Common myeloid progenitor, CD34-positive (primary cell): ENCODE results near the gene SYNE4.
A peak's percentile ranks its signal among the peaks of the same experiment; 100 is the strongest.

Experiments used
- CTCF ChIA-PET: fragments of 350-600 bp; sonication (Branson Sonifier 250); formaldehyde crosslinking; loops from one replicate; lab custom pipeline; 2021; ENCODE audit warnings: antibody characterized with exemption; lab: Charles Lee
- POLR2A ChIA-PET: fragments of 350-600 bp; sonication (Branson Sonifier 250); formaldehyde crosslinking; loops from one replicate; lab custom pipeline; 2021; ENCODE audit warnings: antibody characterized with exemption; lab: Charles Lee
- DNase-seq, 3 donors: peaks; one replicate each; pipeline versions ENCODE4 v3.0.0 to v3.0.0-alpha.2; 2013
- H3K27ac ChIP-seq, 2 experiments: 1 replicate in 1 of 2; 2 replicates in 1 of 2; pipeline ENCODE4 v1.7.0; 2013; ENCODE audit warnings: inconsistent platforms in 2 of 2, low read length in 2 of 2, mild to moderate bottlenecking in 2 of 2, low read depth in 1 of 2, moderate library complexity in 1 of 2; ENCODE audit not compliant: severe bottlenecking in 2 of 2, insufficient read depth in 1 of 2, poor library complexity in 1 of 2
- H3K27me3 ChIP-seq, 5 experiments: replicated peaks in 2 of 5; 1 replicate in 3 of 5; 2 replicates in 2 of 5; pipeline versions ENCODE4 v1.6.1 to v1.7.0; 2013; ENCODE audit warnings: low read length in 4 of 5, mild to moderate bottlenecking in 2 of 5, moderate library complexity in 2 of 5, inconsistent platforms in 1 of 5; ENCODE audit not compliant: insufficient read depth in 5 of 5, control insufficient read depth in 4 of 5
- H3K36me3 ChIP-seq, 4 experiments: 1 replicate in 2 of 4; 2 replicates in 2 of 4; pipeline versions ENCODE4 v1.6.1 to v1.7.0; 2013; ENCODE audit warnings: low read length in 3 of 4, control low read depth in 1 of 4, mild to moderate bottlenecking in 1 of 4; ENCODE audit not compliant: control insufficient read depth in 4 of 4, insufficient read depth in 4 of 4
- H3K4me1 ChIP-seq, 4 experiments: 1 replicate in 3 of 4; 2 replicates in 1 of 4; pipeline versions ENCODE4 v1.6.1 to v1.7.1; 2013; ENCODE audit warnings: low read length in 3 of 4, mild to moderate bottlenecking in 3 of 4, control low read depth in 1 of 4, inconsistent platforms in 1 of 4, moderate library complexity in 1 of 4; ENCODE audit not compliant: control insufficient read depth in 4 of 4, insufficient read depth in 4 of 4; ENCODE audit errors: control extremely low read depth in 1 of 4
- H3K4me3 ChIP-seq, 7 experiments: 1 replicate in 4 of 7; 2 replicates in 3 of 7; pipeline versions ENCODE4 v1.5.1 to v1.7.0; 2013; ENCODE audit warnings: mild to moderate bottlenecking in 7 of 7, low read length in 6 of 7, moderate library complexity in 6 of 7, inconsistent platforms in 2 of 7, low read depth in 2 of 7, control low read depth in 1 of 7; ENCODE audit not compliant: insufficient read depth in 4 of 7, control insufficient read depth in 1 of 7; ENCODE audit errors: extremely low read depth in 1 of 7
- H3K9me3 ChIP-seq, 5 experiments: 1 replicate in 4 of 5; 2 replicates in 1 of 5; pipeline versions ENCODE4 v1.6.1 to v1.7.1; 2013; ENCODE audit warnings: low read length in 4 of 5, mild to moderate bottlenecking in 2 of 5, inconsistent platforms in 1 of 5, low read depth in 1 of 5, moderate library complexity in 1 of 5; ENCODE audit not compliant: control insufficient read depth in 4 of 5, insufficient read depth in 2 of 5; ENCODE audit errors: control extremely low read depth in 1 of 5
- WGBS: methylation state at CpG from one replicate; pipeline ENCODE4 v1.1.5; 2013; ENCODE audit not compliant: insufficient coverage; 5-methylcytosine and 5-hydroxymethylcytosine counted together

The SYNE4 gene

GRCh38 chr19:35978832-35979365 lies 29.7 kb downstream of the SYNE4 start:
- ChIA-PET CTCF (interaction anchor here (1.3 kb wide), 1 partner anchor 14 kb away, joined by 3 read pairs; no protein-coding TSS in a partner anchor), POLR2A (no interaction called here)
- H3K27me3 ChIP-seq, result peaks cover 0 to 39% (median 5%) of the 10 kb centered on the region in 5 experiments
- no peak overlapping the region for H3K27ac ChIP-seq
- no peak for DNase-seq
- no peaks in the 10 kb centered on the region for H3K36me3 ChIP-seq
- H3K4me1 ChIP-seq, result no peaks in the 10 kb centered on the region
- 62% methylated on average over 18 of the region's 20 CpGs for WGBS
- no peak overlapping the region for H3K4me3 ChIP-seq
- H3K9me3 ChIP-seq, result no peaks in the 10 kb centered on the region

GRCh38 chr19:35978271-35978670 lies 30.3 kb downstream of the SYNE4 start:
- Histone ChIP-seq H3K27me3 (peaks cover 0 to 39% (median 3%) of the 10 kb centered on the region in 5 experiments), H3K9me3 (no peaks in the 10 kb centered on the region), H3K4me3 (no peak overlapping the region), H3K27ac (no peak overlapping the region), H3K4me1 (no peaks in the 10 kb centered on the region), H3K36me3 (no peaks in the 10 kb centered on the region)
- WGBS, result 46% methylated on average over 5 of the region's 5 CpGs
- no peak for DNase-seq
- ChIA-PET POLR2A (no interaction called here), CTCF (no interaction called here)

DNA sequence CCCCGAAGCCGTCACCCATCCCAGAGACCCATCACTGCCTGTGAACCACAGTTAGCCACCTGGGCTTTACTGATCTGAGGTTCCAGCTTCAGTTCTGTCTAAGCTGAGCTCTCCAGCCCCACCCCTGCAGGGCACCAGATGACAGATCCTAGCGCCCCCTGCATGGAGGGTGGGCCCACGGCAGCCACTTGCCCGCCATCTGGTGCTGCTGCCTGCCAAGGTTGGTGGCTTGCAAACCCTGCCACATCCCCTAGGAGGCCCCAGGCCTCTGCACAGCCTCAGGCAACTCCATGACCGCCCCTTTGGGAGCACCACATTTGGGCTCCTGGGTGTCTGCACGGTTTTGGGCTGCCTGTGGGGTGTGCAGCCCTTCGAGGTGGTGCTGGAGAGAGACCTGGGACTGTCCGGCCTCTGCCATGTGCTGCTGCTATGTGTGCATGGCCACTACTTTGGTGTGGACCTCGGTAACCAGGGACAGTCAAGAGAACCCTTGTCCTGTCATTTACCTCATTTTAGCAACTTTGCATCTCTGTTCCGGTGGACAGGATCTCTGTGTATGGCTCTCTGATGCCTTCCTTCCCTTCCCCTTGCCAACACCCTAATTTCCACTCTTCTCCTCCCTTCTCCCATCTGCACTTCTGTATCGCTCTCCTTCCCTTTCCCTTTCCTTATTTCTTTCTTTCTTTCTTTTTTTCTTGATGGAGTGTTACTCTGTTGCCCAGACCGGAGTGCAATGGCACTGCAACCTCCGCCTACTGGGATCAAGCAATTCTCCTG lies 31.0 kb downstream of the SYNE4 start:
- CTCF ChIA-PET, result interaction anchor here (1.4 kb wide), 1 partner anchor 10 kb away, joined by 4 read pairs; no protein-coding TSS in a partner anchor
- peaks cover 0 to 39% (median 3%) of the 10 kb centered on the region in 5 experiments for H3K27me3 ChIP-seq
- no peak overlapping the region for H3K27ac ChIP-seq
- H3K36me3 ChIP-seq, result no peaks in the 10 kb centered on the region
- POLR2A ChIA-PET, result no interaction called here
- 54% methylated on average over 13 of the region's 14 CpGs for WGBS
- H3K9me3 ChIP-seq, result no peaks in the 10 kb centered on the region
- no peaks in the 10 kb centered on the region for H3K4me1 ChIP-seq
- H3K4me3 ChIP-seq, result no peak overlapping the region
- peak; percentile 65 to 87 (median 81) for DNase-seq

- Histone ChIP-seq H3K27ac (no peak overlapping the region), H3K4me1 (no peaks in the 10 kb centered on the region), H3K36me3 (no peaks in the 10 kb centered on the region), H3K27me3 (peaks cover 0 to 31% (median 5%) of the 10 kb centered on the region in 5 experiments), H3K9me3 (no peaks in the 10 kb centered on the region), H3K4me3 (no peak overlapping the region)
- peak; percentile 31 to 67 (median 65) for DNase-seq
- ChIA-PET POLR2A (no interaction called here), CTCF (interaction anchor here (1.4 kb wide), 1 partner anchor 8 kb away, joined by 4 read pairs; no protein-coding TSS in a partner anchor)
- 37% methylated on average over 2 of the region's 5 CpGs for WGBS
Measured at GRCh38 chr19:35975608-35976214, 32.9 kb downstream of the SYNE4 start.

DNA sequence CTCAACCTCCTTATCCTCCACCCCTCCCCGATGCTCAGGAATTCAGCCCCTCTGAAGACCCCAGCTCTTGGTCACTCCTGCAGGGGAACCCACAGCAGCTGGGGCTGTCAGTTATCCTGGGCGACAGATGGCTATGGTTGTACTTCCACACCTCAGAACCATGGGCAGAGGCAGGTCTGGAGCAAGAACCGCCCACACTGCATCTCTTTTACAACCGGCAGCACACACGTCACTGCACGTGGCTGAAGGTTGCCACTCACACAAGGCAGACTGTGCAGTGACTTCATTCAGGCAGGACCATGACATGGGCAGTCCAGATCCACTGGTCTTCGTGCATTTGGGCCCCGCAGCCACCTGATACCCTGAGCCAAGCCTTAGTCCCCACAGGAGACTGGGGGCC lies 35.1 kb downstream of the SYNE4 start:
- Histone ChIP-seq H3K4me3 (no peak overlapping the region), H3K36me3 (no peaks in the 10 kb centered on the region), H3K4me1 (no peaks in the 10 kb centered on the region), H3K27me3 (peaks cover 0 to 19% (median 6%) of the 10 kb centered on the region in 5 experiments), H3K9me3 (no peaks in the 10 kb centered on the region), H3K27ac (no peak overlapping the region)
- ChIA-PET POLR2A (no interaction called here), CTCF (interaction anchor here (1.1 kb wide), 1 partner anchor 94 kb away, joined by 3 read pairs; no protein-coding TSS in a partner anchor)
- WGBS, result 37% methylated on average over 7 of the region's 8 CpGs
- no peak for DNase-seq

- H3K27me3 ChIP-seq, result peaks cover 0 to 9% (median 4%) of the 10 kb centered on the region in 5 experiments
- no peaks in the 10 kb centered on the region for H3K36me3 ChIP-seq
- DNase-seq, result no peak
- no peak overlapping the region for H3K4me3 ChIP-seq
- no peaks in the 10 kb centered on the region for H3K4me1 ChIP-seq
- H3K9me3 ChIP-seq, result no peaks in the 10 kb centered on the region
- no peak overlapping the region for H3K27ac ChIP-seq
- ChIA-PET POLR2A (interaction anchor here (0.5 kb wide), 1 partner anchor 170 kb away, joined by 3 read pairs; no protein-coding TSS in a partner anchor), CTCF (interaction anchor here (1.0 to 2.0 kb wide), 3 partner anchors 8 to 94 kb away, joined by 3 to 4 read pairs (median 4); no protein-coding TSS in a partner anchor)
- WGBS, result 83% methylated on average over 3 of the region's 3 CpGs
Measured at GRCh38 chr19:35966771-35967170, 41.8 kb downstream of the SYNE4 start.
